Measurements from ENCODE around the gene NUP188. TPM values are rescaled to one million over a fixed set of nuclear protein-coding genes. Genes with fewer than 3 reads are reported as not detected.
A peak's percentile ranks its signal among the peaks of the same experiment; 100 is the strongest.

Gene NUP188
- total and polyA plus RNA-seq, 2 of the 13 experiments (the other 11 are each of a cell fraction or from before 2014, with no cell fraction given), result 28.0 to 38.5 TPM

GRCh38 chr9:128921881-128922763 is 25.4 kb upstream of the NUP188 start (continued):
- TF ChIP-seq ZNF558 (CRISPR knock-in tag; IDR thresholded peaks at IDR 0.05; ENCODE audit: borderline replicate concordance) (no peak), XRCC5 (optimal IDR thresholded peaks at IDR 0.05; ENCODE audit: low read length) (no peak), ZGPAT (CRISPR knock-in tag; IDR thresholded peaks at IDR 0.05) (peak; percentile 49; the same call in 1 of the 2 replicates), ZNF101 (CRISPR knock-in tag; IDR thresholded peaks at IDR 0.05; ENCODE audit: borderline replicate concordance, low read depth) (no peak), BORCS8-MEF2B (CRISPR knock-in tag; IDR thresholded peaks at IDR 0.05) (0 out of 2 replicates have a peak, but pooled peaks have one; percentile 47), KMT2A (CRISPR knock-in tag; IDR thresholded peaks at IDR 0.05) (no peak), TERF1 (CRISPR knock-in tag; IDR thresholded peaks at IDR 0.05) (no peak), KAT8 (CRISPR knock-in tag; IDR thresholded peaks at IDR 0.05) (no peak), SNAPC2 (CRISPR knock-in tag; IDR thresholded peaks at IDR 0.05) (no peak), KIAA2018 (CRISPR knock-in tag; IDR thresholded peaks at IDR 0.05; ENCODE audit: borderline replicate concordance) (no peak), PHF20 (CRISPR knock-in tag; IDR thresholded peaks at IDR 0.05) (no peak), AKNA (CRISPR knock-in tag; IDR thresholded peaks at IDR 0.05; ENCODE audit: borderline replicate concordance) (no peak)

All from HepG2 (cell line).